ENCODE measurements around the gene ASTN2.

GRCh38 chr9:116501871-116502270 lies 913.0 kb downstream of the ASTN2 start:
- TF ChIP-seq, protein P1, sequence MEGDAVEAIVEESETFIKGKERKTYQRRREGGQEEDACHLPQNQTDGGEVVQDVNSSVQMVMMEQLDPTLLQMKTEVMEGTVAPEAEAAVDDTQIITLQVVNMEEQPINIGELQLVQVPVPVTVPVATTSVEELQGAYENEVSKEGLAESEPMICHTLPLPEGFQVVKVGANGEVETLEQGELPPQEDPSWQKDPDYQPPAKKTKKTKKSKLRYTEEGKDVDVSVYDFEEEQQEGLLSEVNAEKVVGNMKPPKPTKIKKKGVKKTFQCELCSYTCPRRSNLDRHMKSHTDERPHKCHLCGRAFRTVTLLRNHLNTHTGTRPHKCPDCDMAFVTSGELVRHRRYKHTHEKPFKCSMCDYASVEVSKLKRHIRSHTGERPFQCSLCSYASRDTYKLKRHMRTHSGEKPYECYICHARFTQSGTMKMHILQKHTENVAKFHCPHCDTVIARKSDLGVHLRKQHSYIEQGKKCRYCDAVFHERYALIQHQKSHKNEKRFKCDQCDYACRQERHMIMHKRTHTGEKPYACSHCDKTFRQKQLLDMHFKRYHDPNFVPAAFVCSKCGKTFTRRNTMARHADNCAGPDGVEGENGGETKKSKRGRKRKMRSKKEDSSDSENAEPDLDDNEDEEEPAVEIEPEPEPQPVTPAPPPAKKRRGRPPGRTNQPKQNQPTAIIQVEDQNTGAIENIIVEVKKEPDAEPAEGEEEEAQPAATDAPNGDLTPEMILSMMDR (IDR thresholded peaks at IDR 0.05 in 8 of 11, conservative IDR thresholded peaks at IDR 0.05 in 3 of 11) = no peak
- TF ChIP-seq POLR2A (IDR thresholded peaks at IDR 0.05) (no peak), POLR2AphosphoS5 (IDR thresholded peaks at IDR 0.05) (no peak)

All from spleen (tissue), 7 donors.